Ishikawa (cell line): Measurements from ENCODE around the gene VNN1.

ENCODE experiments used
- CEBPB ChIP-seq: IDR thresholded peaks from 2 replicates; pipeline ENCODE4 v1.6.1; 2012
- EP300 ChIP-seq: IDR thresholded peaks from 2 replicates; pipeline ENCODE4 v1.6.1; 2012; ENCODE audit warnings: borderline replicate concordance
- NFIC ChIP-seq: IDR thresholded peaks from 2 replicates; pipeline ENCODE4 v1.6.1; 2012
- RAD21 ChIP-seq: IDR thresholded peaks from 2 replicates; pipeline ENCODE4 v1.6.1; 2012; ENCODE audit warnings: low read depth
- YY1 ChIP-seq: IDR thresholded peaks from 2 replicates; pipeline ENCODE4 v1.6.1; 2012; ENCODE audit warnings: low read depth
- ZBTB7A ChIP-seq: IDR thresholded peaks from 2 replicates; pipeline ENCODE4 v1.6.1; 2012; ENCODE audit warnings: low read depth

DNA sequence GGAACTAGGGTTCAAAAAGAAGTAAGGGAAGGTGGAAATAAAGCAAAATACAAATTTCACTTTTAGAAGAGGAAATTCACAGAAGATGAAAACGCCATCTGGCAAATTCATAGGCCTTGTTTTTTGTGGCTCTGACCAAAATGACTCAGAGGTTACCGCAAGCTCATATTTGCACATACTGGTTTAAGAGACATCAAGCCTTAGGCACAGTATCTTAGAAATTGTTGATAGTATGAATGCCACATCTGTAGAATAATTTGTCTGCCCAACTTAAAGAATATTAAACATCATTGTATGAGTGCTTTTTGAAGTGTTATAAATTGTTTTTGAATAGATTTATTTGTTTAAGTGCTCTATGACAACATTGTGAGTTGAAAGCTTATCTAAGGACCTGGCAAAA, 65.5 kb downstream of the VNN1 start:
- no peak for TF ChIP-seq CEBPB
- TF ChIP-seq EP300, result no peak
- no peak for TF ChIP-seq NFIC
- TF ChIP-seq RAD21, result no peak
- TF ChIP-seq YY1, result no peak
- TF ChIP-seq ZBTB7A, result no peak
